ENCODE data around the gene RNPS1.
"Not testable (repeated sequence)": the region's sequence is repeated elsewhere in the genome, so short reads cannot be mapped to it uniquely, and the experiment has no call there.

Gene RNPS1

GRCh38 chr16:2282866-2283555 lies 15.1 kb upstream of the RNPS1 start:
- DNase-seq: peak; percentile 27

GRCh38 chr16:2282262-2282661 lies 14.3 kb upstream of the RNPS1 start:
- no peak for DNase-seq

GRCh38 chr16:2280981-2281542 lies 13.1 kb upstream of the RNPS1 start:
- no peak for DNase-seq

- no peak for DNase-seq
Measured at GRCh38 chr16:2280461-2280860, 12.5 kb upstream of the RNPS1 start.

GRCh38 chr16:2278956-2279800 lies 11.3 kb upstream of the RNPS1 start:
- DNase-seq: no peak

- DNase-seq: no peak
Measured at GRCh38 chr16:2278272-2278608, 10.3 kb upstream of the RNPS1 start.

GRCh38 chr16:2277466-2278271 lies 9.7 kb upstream of the RNPS1 start:
- no peak for DNase-seq

GRCh38 chr16:2276368-2277195 lies 8.7 kb upstream of the RNPS1 start:
- DNase-seq: no peak

- no peak for DNase-seq
Measured at GRCh38 chr16:2275476-2276367, 7.8 kb upstream of the RNPS1 start.

GRCh38 chr16:2273931-2274330 lies 6.0 kb upstream of the RNPS1 start:
- no peak for DNase-seq

GRCh38 chr16:2273484-2273883 lies 5.6 kb upstream of the RNPS1 start:
- DNase-seq: no peak

GRCh38 chr16:2271848-2272461 lies 4.0 kb upstream of the RNPS1 start:
- DNase-seq: no peak

- no peak for DNase-seq
Measured at GRCh38 chr16:2270588-2271470, 2.9 kb upstream of the RNPS1 start.

GRCh38 chr16:2270070-2270462 lies 2.1 kb upstream of the RNPS1 start:
- no peak for DNase-seq

GRCh38 chr16:2267505-2267912 lies 417 bp downstream of the RNPS1 start:
- DNase-seq: not testable (repeated sequence)

GRCh38 chr16:2266887-2267286 lies 1.0 kb downstream of the RNPS1 start:
- DNase-seq: not testable (repeated sequence)

GRCh38 chr16:2263026-2263425 lies 4.9 kb downstream of the RNPS1 start:
- not testable (repeated sequence) for DNase-seq

- no peak for DNase-seq
Measured at GRCh38 chr16:2260250-2260649, 7.7 kb downstream of the RNPS1 start.

- not testable (repeated sequence) for DNase-seq
Measured at GRCh38 chr16:2258530-2258929, 9.4 kb downstream of the RNPS1 start.

- DNase-seq: no peak
Measured at GRCh38 chr16:2257726-2258125, 10.2 kb downstream of the RNPS1 start.

Measured in NCI-H1694 (cell line).